AG04449 (cell line): ENCODE data around the gene BTN2A1.

ENCODE experiments used
- CTCF ChIA-PET: fragments of 350-600 bp; formaldehyde crosslinking; extraction: SDS; loops from one replicate; lab custom pipeline; 2021; ENCODE audit warnings: antibody characterized with exemption; lab: Yijun Ruan, JAX
- POLR2A ChIA-PET: fragments of 400-600, 350-600 bp; formaldehyde crosslinking; extraction: SDS; loops from one replicate; lab custom pipeline; 2020; ENCODE audit warnings: antibody characterized with exemption, inconsistent platforms; lab: Yijun Ruan, JAX
- DNase-seq: peaks from one replicate; pipeline ENCODE4 v3.0.0-alpha.2; 2010; ENCODE audit warnings: low read depth, low spot score
- H3K4me3 ChIP-seq: 2 replicates; pipeline ENCODE4 v1.5.1; 2011; ENCODE audit warnings: low read depth, mild to moderate bottlenecking, control low read depth, low read length
- CTCF ChIP-seq: IDR thresholded peaks from one replicate; pipeline ENCODE4 v1.5.1; 2011; ENCODE audit warnings: mild to moderate bottlenecking, moderate library complexity, low read length, control low read depth, inconsistent platforms; ENCODE audit not compliant: insufficient read depth; ENCODE audit errors: missing control alignments

Gene BTN2A1

DNA sequence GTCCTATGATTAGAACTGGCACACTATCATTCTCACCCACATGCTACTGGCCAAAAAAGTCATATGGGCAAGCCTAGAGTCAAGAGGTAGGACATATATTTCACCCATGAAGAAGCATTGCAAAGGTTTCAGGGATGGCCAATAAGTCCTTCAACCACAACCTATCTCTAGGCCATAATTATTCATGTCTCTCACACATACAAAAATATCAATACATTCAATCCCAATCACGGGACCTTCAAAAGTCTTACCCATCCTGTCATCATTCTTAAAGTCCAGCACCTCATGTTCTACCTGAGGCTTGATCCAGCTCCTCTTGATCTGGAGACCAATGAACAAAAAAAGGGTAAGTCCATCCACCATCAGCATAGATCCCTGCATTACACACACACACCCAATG is 29.7 kb downstream of the BTN2A1 start:
- CTCF ChIA-PET, result interaction anchor here (1.5 kb wide), 1 partner anchor 14 kb away, joined by 4 read pairs; no protein-coding TSS in a partner anchor
- POLR2A ChIA-PET, result no interaction called here
- no peak for TF ChIP-seq CTCF
- no peak for DNase-seq
- H3K4me3 ChIP-seq, result no peak overlapping the region

- TF ChIP-seq CTCF, result no peak
- no peak for DNase-seq
- H3K4me3 ChIP-seq, result no peak overlapping the region
- ChIA-PET CTCF (interaction anchor here (0.6 to 2.4 kb wide), 4 partner anchors 10 to 149 kb away, joined by 3 to 14 read pairs (median 4); no protein-coding TSS in a partner anchor), POLR2A (no interaction called here)
These were observed 32.5 kb downstream of the BTN2A1 start for GRCh38 chr6:26489996-26490964.

- no peak overlapping the region for H3K4me3 ChIP-seq
- no peak for DNase-seq
- CTCF ChIA-PET, result no interaction called here
- TF ChIP-seq CTCF, result no peak
- POLR2A ChIA-PET, result no interaction called here
These were observed 33.8 kb downstream of the BTN2A1 start for GRCh38 chr6:26491604-26492003.

DNA sequence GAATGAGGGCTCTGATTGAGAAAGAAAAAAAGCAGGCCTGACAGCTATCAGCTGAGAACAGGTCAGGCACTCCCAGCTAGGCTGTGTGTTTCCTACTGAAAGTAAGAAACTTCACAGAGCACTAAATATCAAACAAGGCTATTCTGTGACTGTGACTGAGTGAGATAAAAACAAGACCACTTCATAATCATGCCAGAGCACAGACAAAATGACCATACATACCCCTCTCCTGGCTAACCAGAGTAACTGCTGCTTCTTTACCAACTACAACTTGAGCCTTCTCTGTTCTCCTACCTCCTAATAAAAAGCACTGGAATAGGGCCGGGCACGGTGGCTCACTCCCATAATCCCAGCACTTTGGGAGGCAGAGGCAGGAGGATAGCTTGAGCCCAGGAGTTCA is 35.5 kb downstream of the BTN2A1 start:
- CTCF ChIA-PET, result interaction anchor here (1.3 to 1.8 kb wide), 2 partner anchors 8 to 152 kb away, joined by 4 to 13 read pairs; no protein-coding TSS in a partner anchor
- DNase-seq, result no peak
- H3K4me3 ChIP-seq, result no peak overlapping the region
- POLR2A ChIA-PET, result no interaction called here
- TF ChIP-seq CTCF, result peak; percentile 13

DNA sequence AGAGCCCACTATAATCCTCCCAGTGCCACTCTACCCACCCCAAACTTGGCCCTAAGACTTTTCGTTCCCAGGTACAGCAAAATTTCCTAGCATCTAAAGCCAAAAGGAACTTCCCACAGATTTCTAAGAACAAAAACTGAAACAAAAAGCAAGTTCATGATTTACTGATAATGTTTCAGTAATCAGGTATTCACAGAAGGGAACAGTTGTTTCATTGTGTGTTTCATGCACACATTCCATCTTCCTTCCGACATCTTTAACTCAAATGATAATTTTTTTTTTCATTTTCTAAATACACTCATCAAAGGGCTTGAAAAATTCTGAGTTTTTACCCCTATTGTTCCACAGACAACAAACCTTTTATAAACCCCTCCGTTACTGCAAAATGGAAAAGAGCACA is 36.4 kb downstream of the BTN2A1 start:
- POLR2A ChIA-PET, result no interaction called here
- H3K4me3 ChIP-seq, result no peak overlapping the region
- no peak for TF ChIP-seq CTCF
- no peak for DNase-seq
- CTCF ChIA-PET, result interaction anchor here (1.3 to 1.8 kb wide), 2 partner anchors 9 to 152 kb away, joined by 4 to 13 read pairs; no protein-coding TSS in a partner anchor

- ChIA-PET POLR2A (no interaction called here), CTCF (interaction anchor here (1.1 to 1.8 kb wide), 3 partner anchors 153 to 286 kb away, joined by 3 to 13 read pairs (median 4); no protein-coding TSS in a partner anchor)
- H3K4me3 ChIP-seq, result no peak overlapping the region
- no peak for TF ChIP-seq CTCF
- DNase-seq, result no peak
These were observed 37.5 kb downstream of the BTN2A1 start for GRCh38 chr6:26495281-26495680.
